Measurements from ENCODE around the gene MTMR8.

Gene MTMR8

GRCh38 chrX:64306712-64307111 lies 88.5 kb downstream of the MTMR8 start:
- no peak for DNase-seq (ENCODE audit: low spot score)

GRCh38 chrX:64291123-64291522 lies 104.1 kb downstream of the MTMR8 start:
- DNase-seq (ENCODE audit: low spot score), result no peak

GRCh38 chrX:64265265-64265664 lies 130.0 kb downstream of the MTMR8 start:
- DNase-seq (ENCODE audit: low spot score), result no peak

GRCh38 chrX:64230123-64230970 lies 164.9 kb downstream of the MTMR8 start, which contains the start of gene ASB12:
TSS of gene ASB12 (minus strand) at chrX:64230607. CDS start at chrX:64225650, 4,957 bp downstream.
- DNase-seq (ENCODE audit: low spot score), result no peak

GRCh38 chrX:64229154-64229553 lies 166.1 kb downstream of the MTMR8 start:
- no peak for DNase-seq (ENCODE audit: low spot score)

Data from AG08395 (cell line).